T-helper 1 cell treated with Interleukin-12 subunit alpha and Interleukin-12 subunit beta and Interleukin-4 antibody, amounts not matched to agents 30 μg/mL and 1 μg/mL, for 36 hours (primary cell): ENCODE data around the gene FLCN.

Experiments used
- H3K27ac Mint-ChIP-seq: one replicate; pipeline ENCODE4 v1.8.0; 2021; ENCODE audit warnings: mild to moderate bottlenecking, mixed read lengths
- H3K27me3 Mint-ChIP-seq: one replicate; pipeline ENCODE4 v1.8.0; 2021; ENCODE audit warnings: low read depth, mixed read lengths
- H3K36me3 Mint-ChIP-seq: one replicate; pipeline ENCODE4 v1.8.0; 2021; ENCODE audit warnings: low read depth, mixed read lengths
- H3K4me1 Mint-ChIP-seq: one replicate; pipeline ENCODE4 v1.8.0; 2021; ENCODE audit warnings: low read depth, mixed read lengths
- H3K4me3 Mint-ChIP-seq: one replicate; pipeline ENCODE4 v1.8.0; 2021; ENCODE audit warnings: mild to moderate bottlenecking, moderate library complexity, mixed read lengths
- H3K9me3 Mint-ChIP-seq: one replicate; pipeline ENCODE4 v1.8.0; 2021; ENCODE audit warnings: mixed read lengths

Gene FLCN

GRCh38 chr17:17227608-17228520, 9.1 kb downstream of the FLCN start:
- H3K4me3 Mint-ChIP-seq, result no peak overlapping the region
- no peak overlapping the region for H3K27ac Mint-ChIP-seq
- H3K36me3 Mint-ChIP-seq, result peaks cover 39% of the 10 kb centered on the region
- H3K9me3 Mint-ChIP-seq, result no peaks in the 10 kb centered on the region
- no peaks in the 10 kb centered on the region for H3K4me1 Mint-ChIP-seq
- no peaks in the 10 kb centered on the region for H3K27me3 Mint-ChIP-seq

GRCh38 chr17:17226451-17227265, 10.3 kb downstream of the FLCN start:
- Mint-ChIP-seq H3K4me1 (no peaks in the 10 kb centered on the region), H3K36me3 (peaks cover 37% of the 10 kb centered on the region), H3K4me3 (no peak overlapping the region), H3K27me3 (no peaks in the 10 kb centered on the region), H3K27ac (no peak overlapping the region), H3K9me3 (no peaks in the 10 kb centered on the region)

GRCh38 chr17:17225901-17226300, 11.1 kb downstream of the FLCN start:
- Mint-ChIP-seq H3K9me3 (no peaks in the 10 kb centered on the region), H3K27me3 (no peaks in the 10 kb centered on the region), H3K4me1 (no peaks in the 10 kb centered on the region), H3K36me3 (peaks cover 42% of the 10 kb centered on the region), H3K4me3 (no peak overlapping the region), H3K27ac (no peak overlapping the region)

DNA sequence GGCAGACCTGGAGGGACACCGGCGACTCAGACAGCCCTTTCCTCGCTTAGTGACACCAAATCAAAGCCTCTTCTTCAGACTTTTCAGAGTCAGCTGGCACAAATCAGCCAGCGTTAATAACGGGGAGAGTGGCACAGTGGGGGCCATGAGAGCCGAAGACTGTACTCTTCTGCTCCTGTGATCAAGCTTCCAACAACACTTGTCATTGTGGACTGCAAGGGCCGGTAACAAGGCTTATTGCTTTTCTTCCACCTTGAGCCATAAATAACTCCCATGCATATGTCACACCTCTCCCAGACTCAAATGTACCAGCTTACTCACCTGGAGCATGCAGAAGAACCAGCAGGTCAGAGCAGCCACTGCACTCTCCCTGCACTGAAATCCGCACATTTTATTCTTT, 12.8 kb downstream of the FLCN start:
- Mint-ChIP-seq H3K9me3 (no peaks in the 10 kb centered on the region), H3K27ac (no peak overlapping the region), H3K4me1 (no peaks in the 10 kb centered on the region), H3K4me3 (no peak overlapping the region), H3K27me3 (no peaks in the 10 kb centered on the region), H3K36me3 (peaks cover 44% of the 10 kb centered on the region)

- Mint-ChIP-seq H3K36me3 (peaks cover 42% of the 10 kb centered on the region), H3K27ac (no peak overlapping the region), H3K4me3 (no peak overlapping the region), H3K9me3 (no peaks in the 10 kb centered on the region), H3K27me3 (no peaks in the 10 kb centered on the region), H3K4me1 (no peaks in the 10 kb centered on the region)
Observed at GRCh38 chr17:17223736-17224135, 13.2 kb downstream of the FLCN start.

DNA sequence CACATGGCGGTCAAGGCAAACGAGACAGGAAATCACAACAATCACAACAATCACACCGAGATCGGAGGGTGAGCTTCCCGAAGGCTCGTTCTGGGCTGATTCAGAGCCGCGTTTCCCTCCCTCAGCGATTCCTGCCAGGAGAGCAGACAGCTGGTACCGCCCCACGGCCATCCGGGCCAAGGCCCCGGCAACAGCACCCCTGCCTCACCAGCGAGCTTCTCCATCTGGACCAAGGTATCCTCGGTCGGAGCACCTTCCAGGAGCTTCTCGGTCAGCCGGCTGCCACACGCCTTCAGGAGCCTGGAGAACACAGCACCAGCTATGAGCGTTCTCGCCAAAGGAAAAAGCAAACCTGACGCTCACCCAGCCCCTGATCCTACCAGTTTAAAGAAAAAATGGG, 15.6 kb downstream of the FLCN start:
- Mint-ChIP-seq H3K4me3 (no peak overlapping the region), H3K36me3 (peaks cover 56% of the 10 kb centered on the region), H3K27me3 (no peaks in the 10 kb centered on the region), H3K9me3 (no peaks in the 10 kb centered on the region), H3K27ac (no peak overlapping the region), H3K4me1 (no peaks in the 10 kb centered on the region)

DNA sequence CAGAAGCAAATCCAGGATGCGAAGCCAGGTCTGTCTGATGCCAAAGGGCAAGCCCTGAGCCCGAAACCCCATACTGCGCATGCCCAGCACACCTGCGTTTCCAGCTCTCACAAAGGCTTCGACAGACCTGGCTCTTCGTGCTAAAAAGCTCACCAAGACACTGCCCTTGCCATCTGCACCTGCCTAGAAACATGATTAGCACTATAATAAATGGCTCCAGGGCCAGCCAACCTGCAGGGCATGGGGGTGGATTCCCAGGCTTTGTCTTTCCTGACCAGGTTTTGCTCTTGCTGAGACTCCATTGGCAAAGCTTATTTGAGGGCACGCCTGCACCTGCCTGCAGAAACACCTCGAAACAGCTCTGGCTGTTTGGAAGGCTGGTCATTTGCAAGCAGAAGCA, 16.4 kb downstream of the FLCN start:
- Mint-ChIP-seq H3K27ac (no peak overlapping the region), H3K4me3 (no peak overlapping the region), H3K27me3 (no peaks in the 10 kb centered on the region), H3K36me3 (peaks cover 51% of the 10 kb centered on the region), H3K9me3 (no peaks in the 10 kb centered on the region), H3K4me1 (no peaks in the 10 kb centered on the region)

DNA sequence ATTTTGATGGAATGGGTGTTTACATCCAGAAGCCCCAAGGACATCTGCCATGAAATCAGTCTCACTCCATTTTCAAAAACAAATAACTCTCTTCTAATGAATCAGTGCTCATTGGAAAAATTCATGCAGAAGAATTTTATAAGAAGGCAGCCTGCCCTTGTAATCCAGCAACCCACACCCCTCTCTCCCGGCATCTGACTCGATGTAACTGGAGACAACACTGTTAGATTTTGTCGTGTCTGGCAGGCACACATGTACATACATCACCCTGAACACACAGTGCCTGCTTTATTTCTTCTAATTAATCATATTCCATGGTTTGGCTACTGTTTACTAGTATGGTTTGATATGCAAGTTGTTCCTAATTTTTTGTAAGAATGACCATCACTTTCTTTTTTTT, 19.0 kb downstream of the FLCN start:
- no peak overlapping the region for H3K4me3 Mint-ChIP-seq
- no peak overlapping the region for H3K27ac Mint-ChIP-seq
- H3K27me3 Mint-ChIP-seq, result no peaks in the 10 kb centered on the region
- H3K4me1 Mint-ChIP-seq, result no peaks in the 10 kb centered on the region
- H3K36me3 Mint-ChIP-seq, result peaks cover 43% of the 10 kb centered on the region
- no peaks in the 10 kb centered on the region for H3K9me3 Mint-ChIP-seq

GRCh38 chr17:17216776-17217175, 20.2 kb downstream of the FLCN start:
- Mint-ChIP-seq H3K36me3 (peaks cover 43% of the 10 kb centered on the region), H3K9me3 (no peaks in the 10 kb centered on the region), H3K27ac (no peak overlapping the region), H3K4me1 (no peaks in the 10 kb centered on the region), H3K4me3 (no peak overlapping the region), H3K27me3 (no peaks in the 10 kb centered on the region)

- Mint-ChIP-seq H3K27ac (no peak overlapping the region), H3K27me3 (no peaks in the 10 kb centered on the region), H3K9me3 (no peaks in the 10 kb centered on the region), H3K4me3 (no peak overlapping the region), H3K4me1 (no peaks in the 10 kb centered on the region), H3K36me3 (peaks cover 41% of the 10 kb centered on the region)
Observed at GRCh38 chr17:17216236-17216635, 20.7 kb downstream of the FLCN start.

GRCh38 chr17:17215575-17215974, 21.4 kb downstream of the FLCN start:
- Mint-ChIP-seq H3K36me3 (peaks cover 35% of the 10 kb centered on the region), H3K9me3 (no peaks in the 10 kb centered on the region), H3K27me3 (no peaks in the 10 kb centered on the region), H3K27ac (no peak overlapping the region), H3K4me3 (no peak overlapping the region), H3K4me1 (no peaks in the 10 kb centered on the region)

GRCh38 chr17:17214646-17215436, 22.1 kb downstream of the FLCN start:
- Mint-ChIP-seq H3K4me1 (no peaks in the 10 kb centered on the region), H3K9me3 (no peaks in the 10 kb centered on the region), H3K27me3 (no peaks in the 10 kb centered on the region), H3K36me3 (peaks cover 30% of the 10 kb centered on the region), H3K4me3 (no peak overlapping the region), H3K27ac (no peak overlapping the region)

DNA sequence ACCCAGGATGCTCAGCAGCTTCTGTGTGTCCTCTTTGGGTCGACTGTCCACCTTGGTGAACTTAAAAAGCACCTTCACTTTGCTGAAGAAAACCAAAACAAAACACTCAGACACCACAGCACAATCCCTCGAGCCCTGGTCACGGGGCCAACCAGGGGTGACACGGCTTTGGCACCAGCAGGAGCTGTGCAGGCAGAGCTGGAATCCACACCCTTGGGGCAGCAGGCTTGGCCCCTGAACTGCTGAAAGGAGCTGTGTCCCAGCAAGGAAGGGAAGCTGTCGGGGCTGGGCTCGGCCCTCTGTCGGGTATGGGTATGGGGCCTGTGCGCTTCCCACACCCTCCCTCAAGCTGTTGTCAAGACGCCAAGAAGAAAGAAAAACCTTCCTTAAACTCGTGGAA, 23.2 kb downstream of the FLCN start:
- H3K27me3 Mint-ChIP-seq, result no peaks in the 10 kb centered on the region

DNA sequence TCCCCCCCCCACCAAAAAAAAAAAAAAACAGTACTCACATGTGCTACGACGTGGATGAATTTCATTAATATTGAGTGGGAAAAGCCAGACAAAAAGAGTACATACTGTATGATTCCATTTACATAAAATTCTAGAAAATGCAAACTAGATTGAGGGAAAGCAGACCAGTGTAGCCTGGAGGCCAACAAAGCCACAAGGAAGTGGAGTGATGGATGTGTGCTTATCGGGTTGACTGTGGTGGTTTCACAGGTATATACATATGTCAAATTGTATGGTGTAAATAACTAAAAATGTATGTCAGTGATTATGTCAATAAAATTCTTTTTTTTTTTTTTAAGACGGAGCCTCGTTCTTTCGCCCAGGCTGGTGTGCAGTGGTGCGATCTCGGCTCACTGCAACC, 29.0 kb downstream of the FLCN start:
- Mint-ChIP-seq H3K27me3 (no peaks in the 10 kb centered on the region), H3K36me3 (peaks cover 12% of the 10 kb centered on the region), H3K9me3 (no peaks in the 10 kb centered on the region), H3K27ac (no peak overlapping the region), H3K4me1 (peaks cover 21% of the 10 kb centered on the region), H3K4me3 (no peak overlapping the region)

More for the DNA sequence above, 23.2 kb downstream of the FLCN start:
- H3K27ac Mint-ChIP-seq, result no peak overlapping the region
- no peaks in the 10 kb centered on the region for H3K9me3 Mint-ChIP-seq
- no peak overlapping the region for H3K4me3 Mint-ChIP-seq
- H3K4me1 Mint-ChIP-seq, result no peaks in the 10 kb centered on the region
- H3K36me3 Mint-ChIP-seq, result peaks cover 30% of the 10 kb centered on the region
